Amniotic stem cell (primary cell): Measurements from ENCODE around the gene COQ4.

ENCODE experiments used
- DNase-seq: peaks from one replicate; lab custom pipeline; 2025; lab: John Stamatoyannopoulos, UW

COQ4 gene

DNA sequence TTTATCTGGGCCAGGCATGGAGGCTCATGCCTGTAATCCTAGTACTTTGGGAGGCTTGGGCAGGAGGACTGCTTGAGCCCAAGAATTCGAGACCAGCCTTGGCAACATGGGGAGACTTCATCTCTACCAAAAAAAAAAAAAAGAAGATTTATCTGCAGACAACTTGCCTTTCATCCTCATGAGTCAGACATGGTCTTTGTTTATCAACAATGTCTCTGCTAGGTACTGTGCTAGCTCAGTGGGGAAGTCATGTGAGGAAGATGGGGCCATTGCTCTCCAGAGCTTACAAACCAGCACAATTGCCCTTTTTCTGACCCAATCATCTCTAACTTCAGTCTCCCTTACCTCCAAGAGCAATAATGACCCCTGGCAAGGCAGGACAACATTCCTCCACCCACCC, 50.1 kb downstream of the COQ4 start:
- no peak for DNase-seq

DNA sequence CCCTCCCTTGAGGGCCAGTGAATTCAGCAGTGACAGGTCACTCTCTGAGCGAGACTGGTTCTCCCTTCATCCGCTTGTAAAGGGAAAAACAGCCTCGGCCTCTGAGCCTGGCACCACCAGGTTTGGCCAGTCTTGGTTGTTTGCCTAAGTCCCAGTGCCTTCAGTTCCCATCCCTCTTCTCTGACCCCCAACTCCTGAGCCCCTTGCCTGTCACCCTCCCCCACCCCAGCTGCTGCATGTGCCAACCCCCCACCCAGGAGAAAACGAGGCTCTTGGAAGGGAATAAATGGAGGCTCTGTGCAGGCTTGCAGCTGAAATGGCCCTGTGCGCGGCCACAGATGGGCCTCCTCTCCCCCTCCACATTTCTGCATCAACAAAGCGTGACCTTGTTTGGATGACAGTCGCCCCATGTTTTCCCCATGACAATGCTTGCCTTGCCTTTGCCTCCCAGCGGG, 51.6 kb downstream of the COQ4 start:
- DNase-seq = no peak

DNA sequence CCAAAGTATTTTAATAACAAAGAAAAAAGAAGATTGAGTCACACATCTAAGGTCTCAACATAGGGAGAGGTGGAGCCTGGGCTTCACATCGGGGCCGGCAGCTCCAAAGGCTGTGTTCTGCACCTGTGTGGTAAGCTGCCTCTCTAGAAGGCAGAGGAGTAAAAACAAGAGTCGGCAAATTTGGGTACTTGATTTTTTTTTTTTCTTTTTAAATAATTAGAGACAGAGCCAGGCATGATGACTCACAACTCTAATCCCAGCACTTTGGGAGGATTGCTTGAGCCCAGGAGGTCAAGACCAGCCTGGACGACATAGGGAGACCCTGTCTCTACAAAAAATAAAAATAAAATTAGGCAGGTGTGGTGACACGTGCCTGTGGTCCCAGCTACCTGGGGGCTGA, 53.2 kb downstream of the COQ4 start:
- DNase-seq = no peak

DNA sequence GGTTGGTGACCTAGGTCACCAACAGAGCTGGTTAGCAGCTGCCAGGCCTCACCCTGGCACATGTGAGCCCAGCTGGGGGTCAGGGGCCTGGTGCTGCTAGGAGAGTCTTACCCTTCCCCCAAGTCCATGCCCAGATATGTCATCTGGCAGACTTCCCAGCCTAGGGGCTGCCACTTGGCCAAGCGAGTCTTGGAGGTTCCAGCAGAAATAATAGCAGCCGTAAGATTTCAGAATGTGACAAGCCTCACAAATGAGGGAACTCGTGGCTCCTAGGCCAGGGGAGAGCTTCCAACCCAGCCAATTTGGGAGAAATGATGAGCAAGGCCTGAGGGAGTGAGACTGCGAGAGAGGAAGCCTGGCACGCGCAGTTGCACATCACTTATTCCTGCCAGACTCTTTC, 59.6 kb downstream of the COQ4 start:
- no peak for DNase-seq

DNA sequence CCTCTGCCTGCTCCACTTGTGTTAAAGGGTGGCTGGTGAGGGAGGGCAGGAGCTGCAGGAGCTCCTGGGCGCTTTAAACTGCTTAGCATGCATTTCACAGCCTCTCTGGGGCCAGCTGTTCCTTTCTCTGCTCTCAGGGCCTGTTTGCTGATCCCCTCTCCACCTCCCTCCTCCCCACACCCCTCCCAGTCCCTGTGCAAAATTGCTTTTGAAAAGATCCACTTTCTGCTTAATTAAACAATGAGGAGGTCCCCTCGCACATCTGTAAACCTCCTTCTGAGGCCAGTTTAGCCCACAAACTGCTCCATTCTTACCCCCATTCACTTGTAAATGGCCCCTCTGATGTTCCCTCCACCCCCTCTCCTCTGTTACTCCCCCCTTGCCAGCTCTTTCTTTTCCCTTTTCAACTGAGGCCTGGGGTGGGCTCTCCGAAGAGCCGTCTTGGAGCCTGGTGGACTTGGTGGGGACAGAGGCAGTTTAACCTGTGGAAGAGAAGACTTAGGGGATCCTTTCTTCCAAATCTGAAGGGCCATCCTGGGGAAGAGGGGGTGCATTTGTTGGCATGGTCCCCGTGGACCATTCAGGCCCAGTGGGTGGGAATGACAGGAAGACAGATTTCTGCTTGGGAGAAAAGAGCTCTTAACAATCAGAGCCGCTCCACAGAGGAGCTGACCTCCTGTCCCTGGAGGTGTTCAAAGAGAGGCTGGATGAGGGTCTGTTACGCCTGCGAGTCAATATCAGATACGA, 60.5 kb downstream of the COQ4 start:
- DNase-seq = no peak
